Endothelial cell of umbilical vein (primary cell): ENCODE results near the gene GSTT4. TPM values are rescaled to one million over a fixed set of nuclear protein-coding genes. Genes with fewer than 3 reads are reported as not detected.

Source experiments
- BruUV-seq: library from RNA; stranded (reverse); fragments of 400-500 nt; replicated peaks from 2 replicates; lab custom pipeline; 2021; lab: Mats Ljungman, UMichigan
- CTCF ChIA-PET: fragments of 300-600, 350-600 bp; sonication (Branson Sonifier 250); formaldehyde crosslinking; loops from one replicate; lab custom pipeline; 2021; ENCODE audit warnings: antibody characterized with exemption, inconsistent platforms; lab: Charles Lee
- POLR2A ChIA-PET: fragments of 300-600, 350-600 bp; sonication (Branson Sonifier 250); formaldehyde crosslinking; loops from one replicate; lab custom pipeline; 2021; ENCODE audit warnings: antibody characterized with exemption, inconsistent platforms; lab: Charles Lee
- DNase-seq: peaks from one replicate; pipeline ENCODE4 v3.0.0-alpha.2; 2011; ENCODE audit warnings: low read depth, low spot score
- FAIRE-seq: peaks from 2 replicates; lab custom pipeline; 2011; peaks lifted over from hg19 to GRCh38; lab: Jason Lieb, UNC
- H2AFZ ChIP-seq: 2 replicates; pipeline ENCODE4 v1.6.0; 2012; ENCODE audit warnings: low read depth, low read length, control low read depth, inconsistent platforms
- H3K27ac ChIP-seq: 2 replicates; pipeline ENCODE4 v1.5.1; 2011; ENCODE audit warnings: low read depth, mild to moderate bottlenecking, control low read depth, low read length, moderate library complexity; ENCODE audit not compliant: insufficient read depth
- H3K27me3 ChIP-seq, 2 experiments: 2 replicates each; pipeline versions ENCODE4 v1.6.0 to v1.6.1; 2011; ENCODE audit warnings: low read length in 2 of 2, mixed read lengths in 1 of 2; ENCODE audit not compliant: control insufficient read depth in 2 of 2, insufficient read depth in 2 of 2
- H3K36me3 ChIP-seq, 2 experiments: 2 replicates in 1 of 2; 3 replicates in 1 of 2; pipeline ENCODE4 v1.5.1; 2011; ENCODE audit warnings: low read length in 2 of 2, mild to moderate bottlenecking in 1 of 2, moderate library complexity in 1 of 2; ENCODE audit not compliant: control insufficient read depth in 2 of 2, insufficient read depth in 2 of 2; ENCODE audit errors: extremely low read depth in 1 of 2
- H3K4me1 ChIP-seq: 3 replicates; pipeline ENCODE4 v1.5.1; 2011; ENCODE audit warnings: mild to moderate bottlenecking, low read length; ENCODE audit not compliant: control insufficient read depth, insufficient read depth; ENCODE audit errors: extremely low read depth
- H3K4me2 ChIP-seq: 2 replicates; pipeline ENCODE4 v1.6.1; 2011; ENCODE audit warnings: low read length, control low read depth, mixed read lengths; ENCODE audit not compliant: insufficient read depth
- H3K4me3 ChIP-seq, 3 experiments: fragments of 200-600 bp in 1 of 3; sonication (generic), shearing (Covaris generic) in 1 of 3; replicated peaks in 1 of 3; 2 replicates each; pipeline ENCODE4 v1.5.1; 2011 to 2016; ENCODE audit warnings: control low read depth in 3 of 3, low read length in 3 of 3, mild to moderate bottlenecking in 2 of 3, inconsistent platforms in 1 of 3, low read depth in 1 of 3, moderate library complexity in 1 of 3; ENCODE audit not compliant: insufficient read depth in 1 of 3
- H3K79me2 ChIP-seq: 2 replicates; pipeline ENCODE4 v1.6.0; 2012; ENCODE audit warnings: low read length, inconsistent platforms; ENCODE audit not compliant: control insufficient read depth, insufficient read depth
- H3K9ac ChIP-seq: replicated peaks from 2 replicates; pipeline ENCODE3; 2011; ENCODE audit warnings: low read length, control low read depth; ENCODE audit not compliant: insufficient read depth; ENCODE audit errors: extremely low read depth
- H3K9me1 ChIP-seq: replicated peaks from 3 replicates; pipeline ENCODE4 v1.6.0; 2011; ENCODE audit warnings: mild to moderate bottlenecking, low read length; ENCODE audit not compliant: control insufficient read depth, insufficient read depth; ENCODE audit errors: extremely low read depth
- H3K9me3 ChIP-seq: replicated peaks from 2 replicates; pipeline ENCODE4 v1.5.1; 2012; ENCODE audit warnings: low read length, inconsistent platforms; ENCODE audit not compliant: control insufficient read depth, insufficient read depth
- H4K20me1 ChIP-seq: replicated peaks from 2 replicates; pipeline ENCODE3; 2011; ENCODE audit warnings: mild to moderate bottlenecking, low read length; ENCODE audit not compliant: control insufficient read depth, insufficient read depth; ENCODE audit errors: extremely low read depth
- EZH2 ChIP-seq: IDR thresholded peaks from 2 replicates; pipeline ENCODE4 v1.6.1; 2012; ENCODE audit warnings: borderline replicate concordance, low read depth, mild to moderate bottlenecking, moderate library complexity, low read length, inconsistent platforms; ENCODE audit not compliant: severe bottlenecking
- FOS ChIP-seq: IDR thresholded peaks from 2 replicates; pipeline ENCODE4 v1.6.1; 2011; ENCODE audit warnings: mild to moderate bottlenecking, low read length, moderate library complexity, borderline replicate concordance; ENCODE audit not compliant: insufficient read depth
- GATA2 ChIP-seq: IDR thresholded peaks from 2 replicates; pipeline ENCODE4 v1.7.0; 2011; ENCODE audit warnings: low read depth, mild to moderate bottlenecking, moderate library complexity, mixed read lengths, low read length; ENCODE audit not compliant: insufficient read length, insufficient read depth
- JUN ChIP-seq: IDR thresholded peaks from 2 replicates; pipeline ENCODE4 v1.6.1; 2011; ENCODE audit warnings: borderline replicate concordance, low read depth; ENCODE audit not compliant: insufficient read length, insufficient read depth
- MYC ChIP-seq: IDR thresholded peaks from one replicate; pipeline ENCODE4 v1.6.1; 2011; ENCODE audit warnings: mild to moderate bottlenecking, low read depth, low read length
- POLR2A ChIP-seq: IDR thresholded peaks from 2 replicates; pipeline ENCODE4 v1.6.1; 2012; ENCODE audit warnings: low read depth, mild to moderate bottlenecking, control low read depth, low read length
- POLR2AphosphoS5 ChIP-seq: IDR thresholded peaks from 2 replicates; pipeline ENCODE4 v1.6.1; 2012; ENCODE audit warnings: low read depth, mild to moderate bottlenecking, control low read depth, low read length, moderate library complexity; ENCODE audit not compliant: insufficient read depth
- dilution Hi-C: fragments of 300-500 bp; cut with MboI; formaldehyde crosslinking; loops from one replicate; pipeline ENCODE4 v1.15.0; 2019; ENCODE audit warnings: low sequenced_read_pairs; ENCODE audit not compliant: extremely low pct_ligation_motif_present
- intact Hi-C: fragments of 100-400 bp; cut with micrococcal nuclease; formaldehyde crosslinking; loops from one replicate; pipeline ENCODE4 v1.10.0; 2022
- polyA plus RNA-seq, 4 experiments: library from polyadenylated mRNA; depleted of rRNA in 3 of 4; stranded (reverse) in 3 of 4; unstranded in 1 of 4; fragments of >200 nt; gene quantifications; 2 replicates each; pipeline versions ENCODE4 v1.2.1 to v1.2.3, GENCODE V29; 2011 to 2012; ENCODE audit warnings: missing spikeins in 1 of 4
- total RNA-seq: library from RNA; stranded (reverse); gene quantifications from 2 replicates; pipeline ENCODE4 v1.2.3, GENCODE V29; 2021
- TF ChIP-seq, protein P1 (sequence below), 2 donors: IDR thresholded peaks; 1 replicate in 1 of 2; 2 replicates in 1 of 2; pipeline ENCODE4 v1.5.1; 2011; ENCODE audit warnings: low read length in 2 of 2, mild to moderate bottlenecking in 2 of 2, moderate library complexity in 2 of 2, control low read depth in 1 of 2, inconsistent platforms in 1 of 2, low read depth in 1 of 2; ENCODE audit not compliant: insufficient read depth in 1 of 2; ENCODE audit errors: extremely low read depth in 1 of 2
- TF ChIP-seq, protein P2 (sequence below): IDR thresholded peaks from 2 replicates; pipeline ENCODE4 v1.6.1; 2011; ENCODE audit not compliant: insufficient read depth, insufficient read length

GSTT4 gene
- total and polyA plus RNA-seq, 2 donors (not counting 3 experiments of a cell fraction or from before 2014, with no cell fraction given), result not detected

DNA sequence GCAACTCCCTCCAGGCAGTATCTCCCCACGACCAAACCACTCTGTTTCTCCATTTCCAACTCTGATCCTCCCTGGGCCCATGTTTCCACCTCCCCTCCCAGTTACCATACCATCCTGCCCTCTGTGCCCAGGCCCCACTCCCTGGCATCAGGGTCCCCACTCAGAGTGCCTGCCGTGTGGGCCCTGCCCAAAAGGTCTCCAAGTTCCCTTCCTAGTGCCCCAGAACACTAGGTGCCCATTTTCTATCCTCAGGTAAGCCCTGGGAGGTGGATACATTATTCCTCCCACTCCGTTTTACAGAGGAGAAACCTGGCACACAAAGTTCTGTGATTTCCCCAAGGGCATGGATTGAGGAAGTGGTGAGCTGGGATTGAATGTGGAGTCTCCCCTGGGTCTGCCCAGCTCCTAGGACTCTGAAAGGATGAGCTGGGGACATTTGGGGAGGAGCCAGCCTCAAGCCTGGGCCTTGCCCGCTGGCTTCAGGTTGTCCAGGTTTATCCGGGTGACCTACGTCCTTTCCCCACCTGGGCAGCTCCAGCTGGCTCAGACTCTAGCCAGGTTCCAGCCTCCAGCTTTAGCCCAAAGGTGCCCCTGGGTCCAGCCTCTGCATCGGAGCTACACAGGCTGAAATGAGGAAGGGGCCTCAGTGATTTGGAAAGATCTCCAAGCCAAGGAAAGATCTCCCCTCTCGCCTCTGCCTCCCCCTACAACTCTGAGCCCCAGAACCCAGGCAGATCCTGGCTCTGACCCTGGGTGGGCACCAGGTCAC, 2.2 kb upstream of the GSTT4 start:
- H3K27me3 ChIP-seq, result no peaks in the 10 kb centered on the region
- peaks cover 3% of the 10 kb centered on the region for H3K4me1 ChIP-seq
- no peak overlapping the region for H2AFZ ChIP-seq
- dilution Hi-C loops (no loop called here), intact Hi-C loops (no loop called here)
- H3K36me3 ChIP-seq, result no peaks in the 10 kb centered on the region
- DNase-seq (no peak), FAIRE-seq (no peak)
- no TSS peak for BruUV-seq
- H3K9ac ChIP-seq, result no peak overlapping the region
- no peak for TF ChIP-seq POLR2A
- TF ChIP-seq, protein P1, sequence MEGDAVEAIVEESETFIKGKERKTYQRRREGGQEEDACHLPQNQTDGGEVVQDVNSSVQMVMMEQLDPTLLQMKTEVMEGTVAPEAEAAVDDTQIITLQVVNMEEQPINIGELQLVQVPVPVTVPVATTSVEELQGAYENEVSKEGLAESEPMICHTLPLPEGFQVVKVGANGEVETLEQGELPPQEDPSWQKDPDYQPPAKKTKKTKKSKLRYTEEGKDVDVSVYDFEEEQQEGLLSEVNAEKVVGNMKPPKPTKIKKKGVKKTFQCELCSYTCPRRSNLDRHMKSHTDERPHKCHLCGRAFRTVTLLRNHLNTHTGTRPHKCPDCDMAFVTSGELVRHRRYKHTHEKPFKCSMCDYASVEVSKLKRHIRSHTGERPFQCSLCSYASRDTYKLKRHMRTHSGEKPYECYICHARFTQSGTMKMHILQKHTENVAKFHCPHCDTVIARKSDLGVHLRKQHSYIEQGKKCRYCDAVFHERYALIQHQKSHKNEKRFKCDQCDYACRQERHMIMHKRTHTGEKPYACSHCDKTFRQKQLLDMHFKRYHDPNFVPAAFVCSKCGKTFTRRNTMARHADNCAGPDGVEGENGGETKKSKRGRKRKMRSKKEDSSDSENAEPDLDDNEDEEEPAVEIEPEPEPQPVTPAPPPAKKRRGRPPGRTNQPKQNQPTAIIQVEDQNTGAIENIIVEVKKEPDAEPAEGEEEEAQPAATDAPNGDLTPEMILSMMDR (IDR thresholded peaks at IDR 0.05; ENCODE audit: extremely low read depth in 1 of 2, insufficient read depth in 1 of 2, low read depth in 1 of 2, low read length in 2 of 2), result no peak
- no peak for TF ChIP-seq JUN
- TF ChIP-seq FOS, result no peak
- TF ChIP-seq GATA2, result no peak
- TF ChIP-seq MYC, result no peak
- TF ChIP-seq, protein P2, sequence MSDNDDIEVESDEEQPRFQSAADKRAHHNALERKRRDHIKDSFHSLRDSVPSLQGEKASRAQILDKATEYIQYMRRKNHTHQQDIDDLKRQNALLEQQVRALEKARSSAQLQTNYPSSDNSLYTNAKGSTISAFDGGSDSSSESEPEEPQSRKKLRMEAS, result no peak
- TF ChIP-seq POLR2AphosphoS5, result no peak
- TF ChIP-seq EZH2, result no peak
- POLR2A ChIA-PET, result no interaction called here
- H3K9me1 ChIP-seq, result no peaks in the 10 kb centered on the region
- H3K79me2 ChIP-seq, result peaks cover 10% of the 10 kb centered on the region
- H3K27ac ChIP-seq, result no peak overlapping the region
- no peak overlapping the region for H3K4me2 ChIP-seq
- H4K20me1 ChIP-seq, result no peaks in the 10 kb centered on the region
- no peak overlapping the region for H3K4me3 ChIP-seq
- CTCF ChIA-PET, result interaction anchor here (1.3 kb wide), 1 partner anchor 23 kb away, joined by 3 read pairs; no protein-coding TSS in a partner anchor
- no peaks in the 10 kb centered on the region for H3K9me3 ChIP-seq
